ENCODE data around the gene TRERF1. TPM values are rescaled to one million over a fixed set of nuclear protein-coding genes. Genes with fewer than 3 reads are reported as not detected.

Gene TRERF1
- total and polyA plus RNA-seq, 9 donors = 4.5 to 13.7 (median 7.8) TPM

GRCh38 chr6:42387336-42387735 is 64.4 kb downstream of the TRERF1 start:
- H3K36me3 ChIP-seq = no peaks in the 10 kb centered on the region
- TF ChIP-seq CTCF (IDR thresholded peaks at IDR 0.05) (no peak), EP300 (IDR thresholded peaks at IDR 0.05) (no peak), POLR2A (IDR thresholded peaks at IDR 0.05) (no peak)
- no peak for DNase-seq
- H3K27me3 ChIP-seq = no peaks in the 10 kb centered on the region
- H3K4me1 ChIP-seq (ENCODE audit: insufficient read depth) = no peaks in the 10 kb centered on the region
- no peaks in the 10 kb centered on the region for H3K9me3 ChIP-seq
- WGBS, 3 donors = 83 to 86% (median 84%) methylated on average over 4 of the region's 4 CpGs
- no peak overlapping the region for H3K27ac ChIP-seq
- intact Hi-C loops (cut with DNase I) = no loop called here
- H3K4me3 ChIP-seq = no peak overlapping the region

DNA sequence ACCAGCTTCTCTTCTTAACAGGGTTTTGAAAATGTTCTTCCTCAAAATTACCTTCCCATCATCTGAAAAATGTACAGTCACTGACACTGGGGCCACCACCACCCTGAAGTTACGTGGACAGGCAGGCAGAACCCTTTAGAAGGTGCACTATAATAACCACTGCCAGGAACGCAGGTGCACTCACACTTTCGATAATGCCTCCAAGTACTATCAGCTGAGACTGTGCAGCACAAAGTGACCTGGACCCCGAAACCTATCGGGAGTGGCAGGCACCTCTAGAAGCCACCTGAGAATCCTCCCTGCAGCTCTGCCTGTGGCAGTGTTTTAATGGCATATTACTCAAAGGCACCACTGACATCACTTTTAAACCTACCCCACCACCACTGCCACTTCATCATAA is 66.4 kb downstream of the TRERF1 start:
- intact Hi-C loops (cut with DNase I) = no loop called here
- H3K27me3 ChIP-seq = no peaks in the 10 kb centered on the region
- WGBS, 3 donors = 84 to 92% (median 90%) methylated on average over 5 of the region's 5 CpGs
- no peak overlapping the region for H3K4me3 ChIP-seq
- no peaks in the 10 kb centered on the region for H3K9me3 ChIP-seq
- no peaks in the 10 kb centered on the region for H3K36me3 ChIP-seq
- no peak for DNase-seq
- no peaks in the 10 kb centered on the region for H3K4me1 ChIP-seq (ENCODE audit: insufficient read depth)
- no peak for TF ChIP-seq CTCF (IDR thresholded peaks at IDR 0.05)
- TF ChIP-seq EP300 (IDR thresholded peaks at IDR 0.05) = no peak
- TF ChIP-seq POLR2A (IDR thresholded peaks at IDR 0.05) = no peak
- no peak overlapping the region for H3K27ac ChIP-seq

DNA sequence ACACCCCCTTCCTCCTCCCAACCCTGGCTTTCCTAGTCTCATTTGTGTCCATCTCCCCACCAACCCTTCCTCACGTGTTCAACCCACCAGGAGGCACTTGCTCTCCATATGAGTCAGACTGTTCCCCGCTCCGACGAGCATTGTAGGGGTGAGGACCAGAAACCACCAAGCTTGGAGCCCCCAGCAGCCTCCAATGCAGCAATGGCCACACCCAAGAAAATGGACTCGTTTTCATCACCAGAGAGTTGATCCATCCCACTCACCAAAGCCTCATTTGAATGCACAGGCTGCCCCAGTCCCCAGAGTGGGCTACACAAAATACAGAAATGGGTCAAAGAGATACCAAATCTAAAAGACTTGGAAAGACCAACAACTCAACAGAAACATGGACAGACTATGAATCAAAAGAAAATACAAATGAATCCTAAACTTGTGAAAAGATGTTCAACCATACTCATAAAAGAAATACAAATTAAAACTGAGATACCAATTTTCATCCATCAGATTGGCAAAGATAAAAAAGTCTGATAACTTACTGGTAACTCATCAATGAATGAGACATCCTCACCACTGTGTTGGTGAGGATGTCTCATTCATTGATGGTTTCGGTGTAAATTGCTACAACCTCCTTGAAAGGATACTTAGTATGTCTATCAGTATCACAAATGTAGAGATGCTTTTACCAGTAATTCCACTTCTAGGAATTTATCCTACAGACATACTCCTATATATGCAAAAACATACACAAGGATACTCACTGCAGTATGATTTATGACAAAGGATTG is 68.1 kb downstream of the TRERF1 start:
- Histone ChIP-seq H3K27me3 (no peaks in the 10 kb centered on the region), H3K4me3 (no peak overlapping the region), H3K4me1 (ENCODE audit: insufficient read depth) (no peaks in the 10 kb centered on the region), H3K9me3 (no peaks in the 10 kb centered on the region), H3K27ac (no peak overlapping the region), H3K36me3 (no peaks in the 10 kb centered on the region)
- intact Hi-C loops (cut with DNase I) = no loop called here
- WGBS, 3 donors = 86 to 91% (median 91%) methylated on average over 6 of the region's 6 CpGs
- TF ChIP-seq CTCF (IDR thresholded peaks at IDR 0.05) = no peak
- no peak for TF ChIP-seq EP300 (IDR thresholded peaks at IDR 0.05)
- TF ChIP-seq POLR2A (IDR thresholded peaks at IDR 0.05) = no peak
- DNase-seq = no peak

DNA sequence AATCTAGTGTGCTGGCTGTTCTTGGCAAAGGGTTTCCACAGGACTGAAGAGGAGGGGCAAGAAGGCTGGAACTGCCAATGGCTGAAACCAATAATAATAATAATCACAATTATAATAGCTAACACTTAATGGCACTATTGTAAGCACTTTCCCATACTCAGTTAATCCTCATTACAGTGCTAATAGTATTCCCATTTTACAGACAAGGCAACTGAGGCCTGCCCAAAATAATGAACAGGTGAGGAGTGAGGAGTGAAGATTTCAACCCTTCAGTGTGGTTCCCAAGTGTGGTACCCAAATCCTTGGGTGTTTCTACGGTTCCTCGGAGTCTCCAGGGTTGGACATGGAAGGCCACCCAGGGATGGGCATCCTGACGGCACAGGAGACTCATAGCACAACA is 69.9 kb downstream of the TRERF1 start:
- no peaks in the 10 kb centered on the region for H3K9me3 ChIP-seq
- WGBS, 3 donors = 93 to 98% (median 98%) methylated on average over 3 of the region's 3 CpGs

More for the DNA sequence above, 69.9 kb downstream of the TRERF1 start:
- intact Hi-C loops (cut with DNase I) = no loop called here
- DNase-seq = no peak
- Histone ChIP-seq H3K27me3 (no peaks in the 10 kb centered on the region), H3K27ac (no peak overlapping the region), H3K4me3 (no peak overlapping the region), H3K36me3 (no peaks in the 10 kb centered on the region), H3K4me1 (ENCODE audit: insufficient read depth) (no peaks in the 10 kb centered on the region)
- TF ChIP-seq POLR2A (IDR thresholded peaks at IDR 0.05) = no peak
- no peak for TF ChIP-seq CTCF (IDR thresholded peaks at IDR 0.05)
- no peak for TF ChIP-seq EP300 (IDR thresholded peaks at IDR 0.05)
